ENCODE data around the gene ULK4.

DNA sequence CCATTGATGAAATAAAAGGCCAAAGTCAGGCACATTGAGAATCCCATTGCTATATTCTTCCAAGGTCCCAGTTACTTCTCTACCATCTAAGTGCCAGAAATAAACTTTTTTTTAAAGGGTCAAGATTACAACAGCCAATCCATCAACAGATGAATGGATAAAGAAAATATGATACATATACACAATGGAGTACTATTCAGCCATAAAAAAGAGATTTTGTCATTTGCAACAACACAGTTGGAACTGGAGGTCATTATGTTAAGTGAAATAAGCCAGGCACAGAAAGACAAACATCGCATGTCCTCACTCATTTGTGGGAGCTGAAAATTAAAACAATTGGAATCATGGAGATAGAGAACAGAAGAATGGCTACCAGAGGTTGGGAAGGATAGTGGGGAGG, 25.5 kb downstream of the ULK4 start:
- TF ChIP-seq, protein P1, sequence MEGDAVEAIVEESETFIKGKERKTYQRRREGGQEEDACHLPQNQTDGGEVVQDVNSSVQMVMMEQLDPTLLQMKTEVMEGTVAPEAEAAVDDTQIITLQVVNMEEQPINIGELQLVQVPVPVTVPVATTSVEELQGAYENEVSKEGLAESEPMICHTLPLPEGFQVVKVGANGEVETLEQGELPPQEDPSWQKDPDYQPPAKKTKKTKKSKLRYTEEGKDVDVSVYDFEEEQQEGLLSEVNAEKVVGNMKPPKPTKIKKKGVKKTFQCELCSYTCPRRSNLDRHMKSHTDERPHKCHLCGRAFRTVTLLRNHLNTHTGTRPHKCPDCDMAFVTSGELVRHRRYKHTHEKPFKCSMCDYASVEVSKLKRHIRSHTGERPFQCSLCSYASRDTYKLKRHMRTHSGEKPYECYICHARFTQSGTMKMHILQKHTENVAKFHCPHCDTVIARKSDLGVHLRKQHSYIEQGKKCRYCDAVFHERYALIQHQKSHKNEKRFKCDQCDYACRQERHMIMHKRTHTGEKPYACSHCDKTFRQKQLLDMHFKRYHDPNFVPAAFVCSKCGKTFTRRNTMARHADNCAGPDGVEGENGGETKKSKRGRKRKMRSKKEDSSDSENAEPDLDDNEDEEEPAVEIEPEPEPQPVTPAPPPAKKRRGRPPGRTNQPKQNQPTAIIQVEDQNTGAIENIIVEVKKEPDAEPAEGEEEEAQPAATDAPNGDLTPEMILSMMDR (IDR thresholded peaks at IDR 0.05) = no peak
- TF ChIP-seq, protein P2, sequence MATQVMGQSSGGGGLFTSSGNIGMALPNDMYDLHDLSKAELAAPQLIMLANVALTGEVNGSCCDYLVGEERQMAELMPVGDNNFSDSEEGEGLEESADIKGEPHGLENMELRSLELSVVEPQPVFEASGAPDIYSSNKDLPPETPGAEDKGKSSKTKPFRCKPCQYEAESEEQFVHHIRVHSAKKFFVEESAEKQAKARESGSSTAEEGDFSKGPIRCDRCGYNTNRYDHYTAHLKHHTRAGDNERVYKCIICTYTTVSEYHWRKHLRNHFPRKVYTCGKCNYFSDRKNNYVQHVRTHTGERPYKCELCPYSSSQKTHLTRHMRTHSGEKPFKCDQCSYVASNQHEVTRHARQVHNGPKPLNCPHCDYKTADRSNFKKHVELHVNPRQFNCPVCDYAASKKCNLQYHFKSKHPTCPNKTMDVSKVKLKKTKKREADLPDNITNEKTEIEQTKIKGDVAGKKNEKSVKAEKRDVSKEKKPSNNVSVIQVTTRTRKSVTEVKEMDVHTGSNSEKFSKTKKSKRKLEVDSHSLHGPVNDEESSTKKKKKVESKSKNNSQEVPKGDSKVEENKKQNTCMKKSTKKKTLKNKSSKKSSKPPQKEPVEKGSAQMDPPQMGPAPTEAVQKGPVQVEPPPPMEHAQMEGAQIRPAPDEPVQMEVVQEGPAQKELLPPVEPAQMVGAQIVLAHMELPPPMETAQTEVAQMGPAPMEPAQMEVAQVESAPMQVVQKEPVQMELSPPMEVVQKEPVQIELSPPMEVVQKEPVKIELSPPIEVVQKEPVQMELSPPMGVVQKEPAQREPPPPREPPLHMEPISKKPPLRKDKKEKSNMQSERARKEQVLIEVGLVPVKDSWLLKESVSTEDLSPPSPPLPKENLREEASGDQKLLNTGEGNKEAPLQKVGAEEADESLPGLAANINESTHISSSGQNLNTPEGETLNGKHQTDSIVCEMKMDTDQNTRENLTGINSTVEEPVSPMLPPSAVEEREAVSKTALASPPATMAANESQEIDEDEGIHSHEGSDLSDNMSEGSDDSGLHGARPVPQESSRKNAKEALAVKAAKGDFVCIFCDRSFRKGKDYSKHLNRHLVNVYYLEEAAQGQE (IDR thresholded peaks at IDR 0.05; ENCODE audit: insufficient read depth in 1 of 2, low read depth in 2 of 2, low read length in 1 of 2) = no peak
